ENCODE data around the gene HOXB6. TPM values are rescaled to one million over a fixed set of nuclear protein-coding genes. Genes with fewer than 3 reads are reported as not detected.

Gene HOXB6
- total and polyA plus RNA-seq, 4 donors: 5.3 to 7.5 (median 5.7) TPM

DNA sequence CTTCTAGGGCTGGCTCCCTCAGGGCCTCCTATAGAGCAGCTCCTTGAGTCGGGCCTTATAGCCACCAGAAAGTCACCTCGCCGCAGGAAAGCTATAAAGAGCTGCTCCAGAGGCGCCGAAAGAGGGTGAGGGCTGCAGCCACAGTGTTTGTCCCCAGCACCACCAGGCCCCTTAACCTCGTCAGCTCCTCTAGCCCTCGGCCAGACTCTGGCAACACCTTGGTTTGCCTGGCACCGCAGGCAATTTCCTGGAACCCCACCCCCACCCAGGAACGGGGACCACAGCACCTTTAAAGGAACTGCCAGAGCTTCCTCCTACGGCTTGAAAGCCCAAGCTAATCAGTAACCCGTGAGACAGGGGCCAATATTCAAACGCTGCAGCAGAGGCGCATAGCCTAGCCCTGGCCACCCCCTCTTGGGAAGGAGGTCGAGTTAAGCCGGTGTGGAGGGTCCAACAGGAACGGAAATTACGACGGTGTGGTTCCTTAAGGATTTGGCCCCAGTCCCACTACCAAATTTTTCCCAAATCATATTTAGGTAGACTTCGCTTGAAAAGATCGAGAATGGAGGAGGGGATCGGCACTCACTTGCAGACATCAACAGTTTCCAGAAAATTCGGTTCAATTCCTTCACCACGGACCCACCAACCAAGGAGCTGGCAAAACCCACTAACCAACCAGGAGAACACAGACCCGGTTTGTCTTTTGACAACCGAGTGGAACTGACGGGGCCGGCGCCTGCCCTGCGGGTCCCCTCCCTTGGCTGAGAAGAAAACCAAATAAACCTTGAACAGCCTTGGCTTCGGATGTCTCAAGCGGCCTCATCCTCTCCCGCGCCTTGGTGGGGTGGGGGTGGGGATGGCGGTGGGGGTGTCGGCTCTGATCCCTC is 3.0 kb downstream of the HOXB6 start:
- 36 to 38% methylated on average over 33 to 35 of the region's 35 CpGs for WGBS, 2 donors
- peaks cover 0 to 2% (median 0%) of the 10 kb centered on the region in 4 donors for H3K9me3 ChIP-seq (ENCODE audit: control insufficient read depth in 4 of 4, insufficient read depth in 3 of 4, low read length in 3 of 4)
- DNase-seq: no peak
- peaks cover 0 to 4% (median 0%) of the 10 kb centered on the region in 4 donors for H3K36me3 ChIP-seq (ENCODE audit: control insufficient read depth in 4 of 4, insufficient read depth in 4 of 4, low read length in 4 of 4)
- peaks cover 0 to 90% (median 34%) of the 10 kb centered on the region in 3 donors for H3K27me3 ChIP-seq (ENCODE audit: control insufficient read depth in 3 of 3, insufficient read depth in 3 of 3, low read length in 2 of 3)
- TF ChIP-seq, protein P1, sequence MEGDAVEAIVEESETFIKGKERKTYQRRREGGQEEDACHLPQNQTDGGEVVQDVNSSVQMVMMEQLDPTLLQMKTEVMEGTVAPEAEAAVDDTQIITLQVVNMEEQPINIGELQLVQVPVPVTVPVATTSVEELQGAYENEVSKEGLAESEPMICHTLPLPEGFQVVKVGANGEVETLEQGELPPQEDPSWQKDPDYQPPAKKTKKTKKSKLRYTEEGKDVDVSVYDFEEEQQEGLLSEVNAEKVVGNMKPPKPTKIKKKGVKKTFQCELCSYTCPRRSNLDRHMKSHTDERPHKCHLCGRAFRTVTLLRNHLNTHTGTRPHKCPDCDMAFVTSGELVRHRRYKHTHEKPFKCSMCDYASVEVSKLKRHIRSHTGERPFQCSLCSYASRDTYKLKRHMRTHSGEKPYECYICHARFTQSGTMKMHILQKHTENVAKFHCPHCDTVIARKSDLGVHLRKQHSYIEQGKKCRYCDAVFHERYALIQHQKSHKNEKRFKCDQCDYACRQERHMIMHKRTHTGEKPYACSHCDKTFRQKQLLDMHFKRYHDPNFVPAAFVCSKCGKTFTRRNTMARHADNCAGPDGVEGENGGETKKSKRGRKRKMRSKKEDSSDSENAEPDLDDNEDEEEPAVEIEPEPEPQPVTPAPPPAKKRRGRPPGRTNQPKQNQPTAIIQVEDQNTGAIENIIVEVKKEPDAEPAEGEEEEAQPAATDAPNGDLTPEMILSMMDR (IDR thresholded peaks at IDR 0.05; ENCODE audit: control extremely low read depth, extremely low read depth): no peak
- ATAC-seq (ENCODE audit: insufficient read depth, low FRiP score): no peak
- H3K4me1 ChIP-seq (ENCODE audit: control insufficient read depth in 5 of 5, insufficient read depth in 5 of 5, low read length in 5 of 5): peaks cover 0 to 10% (median 0%) of the 10 kb centered on the region in 5 donors
- H3K9ac ChIP-seq (ENCODE audit: insufficient read depth in 1 of 2, low read length in 2 of 2): no peak overlapping the region
- no peak overlapping the region for H3K4me3 ChIP-seq
- H3K27ac ChIP-seq (ENCODE audit: low read depth in 1 of 2, low read length in 1 of 2): no peak overlapping the region

DNA sequence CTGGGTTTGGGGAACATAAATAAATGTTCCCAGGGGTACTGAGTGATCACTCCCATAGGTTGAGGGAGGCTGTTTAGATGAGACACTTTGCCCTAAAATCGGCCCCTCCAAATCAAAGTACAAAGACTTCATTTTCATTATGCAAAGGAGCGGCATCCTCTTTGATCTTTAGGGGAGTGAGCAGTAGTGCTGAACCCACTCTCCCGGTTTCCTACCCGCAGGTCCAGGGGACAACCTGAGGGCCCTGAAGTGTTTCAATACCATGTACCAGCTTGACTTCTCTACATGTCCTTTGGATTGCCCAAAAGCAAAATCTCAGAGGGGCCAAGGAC is 3.6 kb downstream of the HOXB6 start:
- H3K27ac ChIP-seq (ENCODE audit: low read depth in 1 of 2, low read length in 1 of 2): no peak overlapping the region
- TF ChIP-seq, protein P1 (IDR thresholded peaks at IDR 0.05; ENCODE audit: control extremely low read depth, extremely low read depth): no peak
- H3K36me3 ChIP-seq (ENCODE audit: control insufficient read depth in 4 of 4, insufficient read depth in 4 of 4, low read length in 4 of 4): no peaks in the 10 kb centered on the region
- DNase-seq: no peak
- peaks cover 0 to 2% (median 0%) of the 10 kb centered on the region in 4 donors for H3K9me3 ChIP-seq (ENCODE audit: control insufficient read depth in 4 of 4, insufficient read depth in 3 of 4, low read length in 3 of 4)
- 56 to 84% methylated on average over 4 of the region's 4 CpGs for WGBS, 2 donors
- no peak for ATAC-seq (ENCODE audit: insufficient read depth, low FRiP score)
- no peak overlapping the region for H3K4me3 ChIP-seq
- no peak overlapping the region for H3K9ac ChIP-seq (ENCODE audit: insufficient read depth in 1 of 2, low read length in 2 of 2)
- peaks cover 0 to 91% (median 30%) of the 10 kb centered on the region in 3 donors for H3K27me3 ChIP-seq (ENCODE audit: control insufficient read depth in 3 of 3, insufficient read depth in 3 of 3, low read length in 2 of 3)
- H3K4me1 ChIP-seq (ENCODE audit: control insufficient read depth in 5 of 5, insufficient read depth in 5 of 5, low read length in 5 of 5): peaks cover 0 to 16% (median 0%) of the 10 kb centered on the region in 5 donors

DNA sequence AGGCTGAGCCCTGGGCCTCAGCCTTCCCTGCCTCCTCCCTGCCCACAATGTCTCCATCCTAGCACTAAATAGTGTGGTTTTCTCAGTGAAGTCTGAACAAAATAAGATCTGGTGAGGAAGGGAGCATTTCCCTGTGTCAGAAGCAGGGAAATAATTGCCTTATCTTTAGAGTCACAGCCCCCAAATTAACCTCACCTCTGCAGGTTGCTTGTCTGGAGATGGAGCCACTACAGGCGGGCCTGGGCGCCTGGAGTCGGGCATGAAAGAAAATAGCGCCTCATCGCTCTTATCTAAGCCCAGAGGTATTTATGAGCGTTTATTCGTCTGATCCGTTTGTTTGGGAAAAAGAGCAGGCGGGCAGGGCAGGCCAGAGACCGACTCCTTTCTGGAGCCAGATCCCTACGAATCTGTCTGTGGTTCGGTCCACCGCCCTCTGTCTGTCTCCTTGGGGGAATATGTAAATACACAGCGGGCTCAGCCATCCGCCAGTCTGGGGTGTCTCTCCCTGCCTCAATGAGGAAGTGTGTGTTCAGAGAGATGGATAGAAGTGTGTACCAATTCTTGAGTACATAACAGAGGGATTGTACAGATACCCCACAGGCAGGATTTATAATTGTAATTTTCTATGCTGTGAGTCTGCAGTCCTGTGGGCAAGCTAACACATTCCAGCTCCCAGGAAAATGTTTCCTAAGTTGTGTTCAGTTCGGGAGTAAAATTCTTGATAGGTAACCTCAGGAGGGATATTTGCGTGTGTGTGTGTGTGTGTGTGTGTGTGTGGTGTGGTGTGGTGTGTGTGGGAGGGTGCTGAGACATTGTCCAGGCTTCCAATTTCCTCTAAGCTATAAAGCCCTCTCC is 4.3 kb downstream of the HOXB6 start:
- Histone ChIP-seq H3K27ac (ENCODE audit: low read depth in 1 of 2, low read length in 1 of 2) (no peak overlapping the region), H3K36me3 (ENCODE audit: control insufficient read depth in 4 of 4, insufficient read depth in 4 of 4, low read length in 4 of 4) (no peaks in the 10 kb centered on the region), H3K9ac (ENCODE audit: insufficient read depth in 1 of 2, low read length in 2 of 2) (no peak overlapping the region), H3K4me3 (no peak overlapping the region), H3K9me3 (ENCODE audit: control insufficient read depth in 4 of 4, insufficient read depth in 3 of 4, low read length in 3 of 4) (peaks cover 0 to 2% (median 0%) of the 10 kb centered on the region in 4 donors), H3K27me3 (ENCODE audit: control insufficient read depth in 3 of 3, insufficient read depth in 3 of 3, low read length in 2 of 3) (peaks cover 0 to 88% (median 30%) of the 10 kb centered on the region in 3 donors), H3K4me1 (ENCODE audit: control insufficient read depth in 5 of 5, insufficient read depth in 5 of 5, low read length in 5 of 5) (peaks cover 0 to 23% (median under 1%) of the 10 kb centered on the region in 5 donors)
- TF ChIP-seq, protein P1 (IDR thresholded peaks at IDR 0.05; ENCODE audit: control extremely low read depth, extremely low read depth): no peak
- DNase-seq (no peak), ATAC-seq (ENCODE audit: insufficient read depth, low FRiP score) (no peak)
- 52 to 69% methylated on average over 17 of the region's 17 CpGs for WGBS, 2 donors
